COLO668 (cell line): Measurements from ENCODE around the gene ZNF23.
A peak's percentile ranks its signal among the peaks of the same experiment; 100 is the strongest.

Source experiments
- DNase-seq: peaks from one replicate; lab custom pipeline; 2025; ENCODE audit not compliant: unreplicated experiment; lab: John Stamatoyannopoulos, UW

Gene ZNF23

GRCh38 chr16:71428385-71428784 lies 33.7 kb downstream of the ZNF23 start:
- no peak for DNase-seq

- no peak for DNase-seq
Observed at GRCh38 chr16:71426880-71427615, 35.0 kb downstream of the ZNF23 start.

GRCh38 chr16:71426069-71426879 lies 35.8 kb downstream of the ZNF23 start:
- peak; percentile 41 for DNase-seq

GRCh38 chr16:71425746-71426068 lies 36.3 kb downstream of the ZNF23 start:
- no peak for DNase-seq

GRCh38 chr16:71424626-71425025 lies 37.4 kb downstream of the ZNF23 start:
- DNase-seq: no peak

- no peak for DNase-seq
Observed at GRCh38 chr16:71423865-71424264, 38.2 kb downstream of the ZNF23 start.

GRCh38 chr16:71423016-71423415 lies 39.0 kb downstream of the ZNF23 start:
- DNase-seq: no peak

GRCh38 chr16:71421911-71422310 lies 40.1 kb downstream of the ZNF23 start:
- peak; percentile 36 for DNase-seq

GRCh38 chr16:71414038-71414437 lies 48.0 kb downstream of the ZNF23 start:
- no peak for DNase-seq

- no peak for DNase-seq
Observed at GRCh38 chr16:71413341-71413740, 48.7 kb downstream of the ZNF23 start.

GRCh38 chr16:71412270-71413160 lies 49.5 kb downstream of the ZNF23 start:
- peak; percentile 65 for DNase-seq

- no peak for DNase-seq
Observed at GRCh38 chr16:71410146-71410545, 51.9 kb downstream of the ZNF23 start.

GRCh38 chr16:71409011-71409775 lies 52.9 kb downstream of the ZNF23 start:
- DNase-seq: no peak

- no peak for DNase-seq
Observed at GRCh38 chr16:71408536-71408935, 53.5 kb downstream of the ZNF23 start.

GRCh38 chr16:71407731-71408130 lies 54.3 kb downstream of the ZNF23 start:
- no peak for DNase-seq

GRCh38 chr16:71406724-71407123 lies 55.3 kb downstream of the ZNF23 start:
- no peak for DNase-seq

- DNase-seq: no peak
Observed at GRCh38 chr16:71406316-71406715, 55.7 kb downstream of the ZNF23 start.

- DNase-seq: no peak
Observed at GRCh38 chr16:71404364-71404763, 57.7 kb downstream of the ZNF23 start.

- DNase-seq: no peak
Observed at GRCh38 chr16:71402674-71403073, 59.4 kb downstream of the ZNF23 start.

GRCh38 chr16:71402007-71402406 lies 60.0 kb downstream of the ZNF23 start:
- no peak for DNase-seq
